NCI-H2227 (cell line): Measurements from ENCODE around the gene KMT2E.
"Not testable (repeated sequence)": the region's sequence is repeated elsewhere in the genome, so short reads cannot be mapped to it uniquely, and the experiment has no call there.

Source experiments
- DNase-seq: peaks from one replicate; lab custom pipeline; 2025; ENCODE audit not compliant: unreplicated experiment; lab: John Stamatoyannopoulos, UW

KMT2E gene

GRCh38 chr7:105013816-105014692 is at the start of gene KMT2E:
Gene KMT2E, plus strand, starts transcription at chr7:105014205. Its CDS starts 26,748 bp downstream, at chr7:105040953.
- DNase-seq, result peak; percentile 95

- DNase-seq, result no peak
Measured at GRCh38 chr7:104964626-104965236, 49.3 kb upstream of the KMT2E start.

- DNase-seq, result no peak
Measured at GRCh38 chr7:104966022-104966421, 48.0 kb upstream of the KMT2E start.

GRCh38 chr7:104967088-104967487 is 46.9 kb upstream of the KMT2E start:
- DNase-seq, result no peak

GRCh38 chr7:104967595-104967994 is 46.4 kb upstream of the KMT2E start:
- no peak for DNase-seq

GRCh38 chr7:104968648-104969047 is 45.4 kb upstream of the KMT2E start:
- no peak for DNase-seq

GRCh38 chr7:104969183-104969582 is 44.8 kb upstream of the KMT2E start:
- DNase-seq, result no peak

- peak; percentile 76 for DNase-seq
Measured at GRCh38 chr7:104971290-104972071, 42.5 kb upstream of the KMT2E start.

- DNase-seq, result no peak
Measured at GRCh38 chr7:104972500-104972899, 41.5 kb upstream of the KMT2E start.

- no peak for DNase-seq
Measured at GRCh38 chr7:104973227-104973626, 40.8 kb upstream of the KMT2E start.

GRCh38 chr7:104973909-104974415 is 40.0 kb upstream of the KMT2E start:
- DNase-seq, result no peak

GRCh38 chr7:104975553-104975952 is 38.5 kb upstream of the KMT2E start:
- DNase-seq, result not testable (repeated sequence)

GRCh38 chr7:104976966-104977636 is 36.9 kb upstream of the KMT2E start:
- DNase-seq, result no peak

GRCh38 chr7:104978460-104978859 is 35.5 kb upstream of the KMT2E start:
- no peak for DNase-seq

GRCh38 chr7:104979167-104979841 is 34.7 kb upstream of the KMT2E start:
- peak; percentile 82 for DNase-seq

GRCh38 chr7:104980440-104980839 is 33.6 kb upstream of the KMT2E start:
- no peak for DNase-seq

- DNase-seq, result peak; percentile 89
Measured at GRCh38 chr7:104980841-104981671, 32.9 kb upstream of the KMT2E start.

GRCh38 chr7:104981672-104982037 is 32.4 kb upstream of the KMT2E start:
- DNase-seq, result no peak

- peak; percentile 47 for DNase-seq
Measured at GRCh38 chr7:104982308-104983075, 31.5 kb upstream of the KMT2E start.
